Raji (cell line): Measurements from ENCODE around the gene CTNNA1.

ENCODE experiments used
- POLR2A ChIP-seq: IDR thresholded peaks from 2 replicates; pipeline ENCODE4 v1.6.1; 2011; ENCODE audit warnings: low read depth, low read length, control low read depth; ENCODE audit not compliant: insufficient read depth

CTNNA1 gene

GRCh38 chr5:138752341-138752950 is 779 bp upstream of the CTNNA1 start:
- no peak for TF ChIP-seq POLR2A

GRCh38 chr5:138753794-138754698 is 821 bp downstream of the CTNNA1 start:
- no peak for TF ChIP-seq POLR2A

- no peak for TF ChIP-seq POLR2A
Observed at GRCh38 chr5:138754699-138755057, 1.5 kb downstream of the CTNNA1 start.

- no peak for TF ChIP-seq POLR2A
Observed at GRCh38 chr5:138755084-138755748, 2.0 kb downstream of the CTNNA1 start.

GRCh38 chr5:138757061-138757776 is 4.0 kb downstream of the CTNNA1 start:
- no peak for TF ChIP-seq POLR2A

- no peak for TF ChIP-seq POLR2A
Observed at GRCh38 chr5:138760448-138761110, 7.4 kb downstream of the CTNNA1 start.

- TF ChIP-seq POLR2A, result no peak
Observed at GRCh38 chr5:138762110-138762509, 8.9 kb downstream of the CTNNA1 start.

- no peak for TF ChIP-seq POLR2A
Observed at GRCh38 chr5:138763037-138763778, 10.0 kb downstream of the CTNNA1 start.

- no peak for TF ChIP-seq POLR2A
Observed at GRCh38 chr5:138770291-138770690, 17.1 kb downstream of the CTNNA1 start.

GRCh38 chr5:138770977-138771376 is 17.8 kb downstream of the CTNNA1 start:
- TF ChIP-seq POLR2A, result no peak

GRCh38 chr5:138772986-138773594 is 19.9 kb downstream of the CTNNA1 start:
- no peak for TF ChIP-seq POLR2A

- no peak for TF ChIP-seq POLR2A
Observed at GRCh38 chr5:138775034-138775433, 21.8 kb downstream of the CTNNA1 start.

GRCh38 chr5:138778234-138778633 is 25.0 kb downstream of the CTNNA1 start:
- TF ChIP-seq POLR2A, result no peak

GRCh38 chr5:138783976-138784375 is 30.8 kb downstream of the CTNNA1 start:
- TF ChIP-seq POLR2A, result no peak

- no peak for TF ChIP-seq POLR2A
Observed at GRCh38 chr5:138784590-138784989, 31.4 kb downstream of the CTNNA1 start.
